H1 (cell line): ENCODE data around the gene GIT1. TPM values are rescaled to one million over a fixed set of nuclear protein-coding genes. Genes with fewer than 3 reads are reported as not detected.
A peak's percentile ranks its signal among the peaks of the same experiment; 100 is the strongest.

Experiments used
- ATF3 ChIP-seq: IDR thresholded peaks from 2 replicates; pipeline ENCODE4 v1.6.1; 2011; ENCODE audit warnings: low read depth, mild to moderate bottlenecking, low read length; ENCODE audit not compliant: insufficient read depth
- CBX5 ChIP-seq: fragments of 300-800, 300-1000 bp; sonication (generic); IDR thresholded peaks from 2 replicates; pipeline ENCODE4 v1.7.1; 2016; ENCODE audit warnings: antibody characterized with exemption, low read length, low read depth
- CHD1 ChIP-seq: IDR thresholded peaks from 2 replicates; pipeline ENCODE4 v1.6.1; 2012; ENCODE audit warnings: low read depth, low read length, improper control_type of control experiment
- CREB1 ChIP-seq: IDR thresholded peaks from 2 replicates; pipeline ENCODE4 v1.6.1; 2012; ENCODE audit warnings: inconsistent platforms
- PHF8 ChIP-seq: fragments of 200-600 bp; sonication (generic); conservative IDR thresholded peaks from 2 replicates; pipeline ENCODE4 v1.7.1; 2012; ENCODE audit warnings: low read depth, mild to moderate bottlenecking, inconsistent platforms, low read length, moderate library complexity
- POLR2A ChIP-seq, 2 experiments: IDR thresholded peaks; 1 replicate in 1 of 2; 2 replicates in 1 of 2; pipeline ENCODE4 v1.6.1; 2011; ENCODE audit warnings: low read depth in 2 of 2, low read length in 2 of 2, mild to moderate bottlenecking in 2 of 2; ENCODE audit errors: control extremely low read depth in 1 of 2
- POLR2AphosphoS5 ChIP-seq: IDR thresholded peaks from 2 replicates; pipeline ENCODE4 v1.6.1; 2011; ENCODE audit warnings: low read depth, low read length
- RAD21 ChIP-seq, 2 experiments: IDR thresholded peaks in 1 of 2; conservative IDR thresholded peaks in 1 of 2; 2 replicates each; pipeline ENCODE4 v1.6.1; 2011; ENCODE audit warnings: low read depth in 2 of 2, low read length in 2 of 2, improper control_type of control experiment in 1 of 2, inconsistent platforms in 1 of 2, mild to moderate bottlenecking in 1 of 2, moderate library complexity in 1 of 2
- RBBP5 ChIP-seq: IDR thresholded peaks from 2 replicates; pipeline ENCODE4 v1.7.1; 2012; ENCODE audit warnings: low read depth, mild to moderate bottlenecking, inconsistent platforms, low read length, moderate library complexity, borderline replicate concordance
- SIN3A ChIP-seq, 2 experiments: IDR thresholded peaks in 1 of 2; conservative IDR thresholded peaks in 1 of 2; 2 replicates each; pipeline ENCODE4 v1.6.1; 2011 to 2012; ENCODE audit warnings: low read length in 2 of 2, improper control_type of control experiment in 1 of 2, low read depth in 1 of 2, mild to moderate bottlenecking in 1 of 2
- TAF1 ChIP-seq: IDR thresholded peaks from 2 replicates; pipeline ENCODE4 v1.6.1; 2011; ENCODE audit warnings: mild to moderate bottlenecking, low read depth, low read length
- TEAD4 ChIP-seq: IDR thresholded peaks from 2 replicates; pipeline ENCODE4 v1.6.1; 2012; ENCODE audit warnings: low read depth, low read length, inconsistent platforms, mixed read lengths
- ZNF274 ChIP-seq: IDR thresholded peaks from 2 replicates; pipeline ENCODE4 v1.7.0; 2012; ENCODE audit warnings: low read length, borderline replicate concordance; ENCODE audit errors: extremely low read depth
- polyA plus RNA-seq, 7 experiments: library from polyadenylated mRNA; depleted of rRNA in 3 of 7; stranded (reverse) in 5 of 7; unstranded in 2 of 7; fragments of >200 nt in 5 of 7; fragments of 200-250 nt in 2 of 7; gene quantifications; 1 replicate in 5 of 7; 2 replicates in 1 of 7; 4 replicates in 1 of 7; pipeline versions ENCODE4 v1.2.1 to v1.2.3, GENCODE V29; 2011 to 2013; ENCODE audit warnings: missing spikeins in 2 of 7, mixed read lengths in 2 of 7
- total RNA-seq: library from RNA; stranded (reverse); fragmentation: NEBNext Ultra II Directional; extraction: Animal tissue kit (Norgen Biotek cat#: 25700); gene quantifications from 2 replicates; pipeline ENCODE4 v1.2.1, GENCODE V29; 2021
- TF ChIP-seq, protein P1 (sequence below): IDR thresholded peaks from 2 replicates; pipeline ENCODE4 v1.6.1; 2011; ENCODE audit warnings: low read length, improper control_type of control experiment
- TF ChIP-seq, protein P2 (sequence below): IDR thresholded peaks from 2 replicates; pipeline ENCODE4 v1.6.1; 2012; ENCODE audit warnings: inconsistent platforms

GIT1 gene
- total and polyA plus RNA-seq, 2 of the 8 experiments (the other 6 are each of a cell fraction or from before 2014, with no cell fraction given) = 62.4 to 63.0 TPM

DNA sequence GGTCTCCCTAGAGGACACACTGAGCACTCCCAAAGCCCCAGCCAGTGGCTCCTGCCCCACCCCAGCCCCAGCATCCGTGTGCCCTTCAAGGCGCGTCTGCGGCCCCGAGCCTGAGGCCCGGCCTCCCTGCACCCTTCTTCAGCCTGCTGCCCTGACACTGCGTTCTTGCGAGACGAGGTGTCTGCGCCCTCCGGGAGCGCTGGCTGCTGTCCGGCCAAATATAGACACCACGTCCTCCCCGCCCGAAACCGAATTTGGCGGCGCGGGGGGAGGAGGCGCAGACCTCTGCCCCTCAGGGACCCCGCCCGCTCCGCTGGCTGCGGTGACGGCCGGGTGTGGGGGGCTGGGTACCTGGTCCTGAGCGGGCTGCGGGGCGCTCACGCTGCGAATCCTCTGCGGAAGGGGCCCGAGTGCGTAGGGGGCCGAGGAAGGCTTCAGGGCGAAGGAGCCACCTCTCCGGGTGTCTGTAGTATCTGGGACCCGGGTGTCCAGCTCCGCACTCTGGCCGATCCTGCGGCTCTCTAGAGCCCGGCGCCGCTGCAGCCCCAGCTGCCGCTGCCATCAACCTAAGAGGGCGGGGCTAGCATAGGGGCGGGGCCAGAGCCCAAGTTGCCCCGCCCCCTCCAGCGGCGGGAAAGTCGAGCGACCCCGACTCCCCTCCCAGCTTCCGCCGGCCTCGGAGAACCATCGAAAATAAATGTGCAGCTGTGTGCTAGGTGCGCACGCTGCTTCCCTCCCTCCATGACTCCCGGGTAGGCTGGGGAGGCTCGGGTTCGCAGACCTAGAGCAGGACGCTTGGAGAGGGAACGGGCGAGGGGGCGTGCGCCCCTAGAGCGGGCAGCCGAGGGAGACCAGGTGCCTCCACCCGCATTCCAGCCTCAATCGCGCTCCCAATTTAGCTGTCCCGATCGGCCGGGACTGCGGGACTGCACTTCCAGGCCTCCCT lies 33.2 kb upstream of the GIT1 start, which contains the start of gene CORO6 (continued):
- TF ChIP-seq ATF3 = no peak
- TF ChIP-seq POLR2AphosphoS5 = peak; percentile 86
- TF ChIP-seq PHF8 = peak; percentile 72; the same call in 1 of the 2 replicates
- TF ChIP-seq, protein P1, sequence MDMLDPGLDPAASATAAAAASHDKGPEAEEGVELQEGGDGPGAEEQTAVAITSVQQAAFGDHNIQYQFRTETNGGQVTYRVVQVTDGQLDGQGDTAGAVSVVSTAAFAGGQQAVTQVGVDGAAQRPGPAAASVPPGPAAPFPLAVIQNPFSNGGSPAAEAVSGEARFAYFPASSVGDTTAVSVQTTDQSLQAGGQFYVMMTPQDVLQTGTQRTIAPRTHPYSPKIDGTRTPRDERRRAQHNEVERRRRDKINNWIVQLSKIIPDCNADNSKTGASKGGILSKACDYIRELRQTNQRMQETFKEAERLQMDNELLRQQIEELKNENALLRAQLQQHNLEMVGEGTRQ = no peak
- TF ChIP-seq, protein P2, sequence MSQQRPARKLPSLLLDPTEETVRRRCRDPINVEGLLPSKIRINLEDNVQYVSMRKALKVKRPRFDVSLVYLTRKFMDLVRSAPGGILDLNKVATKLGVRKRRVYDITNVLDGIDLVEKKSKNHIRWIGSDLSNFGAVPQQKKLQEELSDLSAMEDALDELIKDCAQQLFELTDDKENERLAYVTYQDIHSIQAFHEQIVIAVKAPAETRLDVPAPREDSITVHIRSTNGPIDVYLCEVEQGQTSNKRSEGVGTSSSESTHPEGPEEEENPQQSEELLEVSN = peak; percentile 87
- TF ChIP-seq CHD1 = no peak
- peak; percentile 73 for TF ChIP-seq TAF1
- no peak for TF ChIP-seq CREB1
- no peak for TF ChIP-seq CBX5
- no peak for TF ChIP-seq RAD21 (IDR thresholded peaks at IDR 0.05 in 1 of 2, conservative IDR thresholded peaks at IDR 0.05 in 1 of 2; ENCODE audit: low read depth in 2 of 2, low read length in 2 of 2)
- peak in 1 of 2 experiments; percentile 83; a peak in 2 of 3 replicates for TF ChIP-seq POLR2A (IDR thresholded peaks at IDR 0.05; ENCODE audit: control extremely low read depth in 1 of 2, low read depth in 2 of 2, low read length in 2 of 2)
- TF ChIP-seq ZNF274 = no peak
- TF ChIP-seq TEAD4 = peak; percentile 92
- peak in 1 of 2 experiments; percentile 22; a peak in 1 of 4 replicates for TF ChIP-seq SIN3A (conservative IDR thresholded peaks at IDR 0.05 in 1 of 2, IDR thresholded peaks at IDR 0.05 in 1 of 2; ENCODE audit: low read depth in 1 of 2, low read length in 2 of 2)
- TF ChIP-seq RBBP5 = peak; percentile 91; the same call in 1 of the 2 replicates
